ENCODE results near the gene POLR2A. TPM values are rescaled to one million over a fixed set of nuclear protein-coding genes. Genes with fewer than 3 reads are reported as not detected.

Gene POLR2A
- total RNA-seq, 1 donor from 2014 or later: 198 TPM

DNA sequence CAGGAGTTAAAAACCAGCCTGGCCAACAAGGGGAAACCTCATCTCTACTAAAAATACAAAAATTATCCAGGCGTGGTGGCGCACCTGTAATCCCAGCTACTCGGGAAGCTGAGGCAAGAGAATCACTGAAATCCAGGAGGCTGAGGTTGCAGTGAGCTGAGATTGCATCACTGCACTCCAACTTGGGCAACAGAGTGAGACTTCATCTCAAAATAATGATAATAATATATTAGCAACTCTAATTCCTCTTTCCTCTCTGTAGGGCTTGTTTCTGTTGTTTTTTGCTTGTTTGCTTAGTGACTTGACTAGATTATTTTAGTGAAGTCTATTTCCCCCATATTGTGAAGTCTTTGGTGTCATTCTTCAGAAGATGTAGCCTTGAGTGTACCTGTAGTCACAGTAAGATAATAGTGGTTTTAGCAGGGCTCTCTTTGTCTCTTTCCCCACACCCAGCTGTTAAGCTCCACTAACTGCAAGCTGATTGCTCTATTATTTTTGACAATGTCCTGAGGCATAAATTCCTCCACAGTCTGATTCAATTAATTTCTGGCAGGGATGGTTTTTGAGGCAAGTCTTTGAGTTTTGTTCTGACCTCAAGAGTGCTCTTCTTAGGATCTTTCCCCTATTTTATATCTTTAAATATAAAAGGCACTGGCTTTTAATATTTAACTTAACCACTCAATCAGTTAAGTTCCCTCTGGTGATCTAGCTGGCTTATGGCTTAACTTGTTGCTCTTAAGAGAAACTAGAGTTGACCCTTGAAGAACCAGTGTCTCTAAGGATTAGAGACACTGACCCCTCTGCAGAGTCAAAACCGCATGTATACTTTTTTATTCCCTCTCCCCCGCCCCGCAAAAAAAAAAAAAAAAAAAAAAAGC is 46.1 kb downstream of the POLR2A start:
- no peak for TF ChIP-seq CTCF (IDR thresholded peaks at IDR 0.05; ENCODE audit: unreplicated experiment)
- H3K9me3 Mint-ChIP-seq (ENCODE audit: unreplicated experiment): peaks cover 3% of the 10 kb centered on the region
- no peak for DNase-seq (ENCODE audit: low spot score)
- no peaks in the 10 kb centered on the region for H3K4me1 Mint-ChIP-seq (ENCODE audit: unreplicated experiment)
- H3K4me3 Mint-ChIP-seq (ENCODE audit: unreplicated experiment): no peak overlapping the region
- H3K27me3 Mint-ChIP-seq (ENCODE audit: unreplicated experiment): no peaks in the 10 kb centered on the region
- H3K36me3 Mint-ChIP-seq (ENCODE audit: low read depth, unreplicated experiment): peaks cover 4% of the 10 kb centered on the region
- no peak overlapping the region for H3K27ac Mint-ChIP-seq (ENCODE audit: unreplicated experiment)

- peaks cover 2% of the 10 kb centered on the region for H3K27me3 Mint-ChIP-seq (ENCODE audit: unreplicated experiment)
- H3K4me1 Mint-ChIP-seq (ENCODE audit: unreplicated experiment): no peaks in the 10 kb centered on the region
- H3K9me3 Mint-ChIP-seq (ENCODE audit: unreplicated experiment): no peaks in the 10 kb centered on the region
- no peaks in the 10 kb centered on the region for H3K36me3 Mint-ChIP-seq (ENCODE audit: low read depth, unreplicated experiment)
- no peak overlapping the region for H3K4me3 Mint-ChIP-seq (ENCODE audit: unreplicated experiment)
- H3K27ac Mint-ChIP-seq (ENCODE audit: unreplicated experiment): no peak overlapping the region
- no peak for TF ChIP-seq CTCF (IDR thresholded peaks at IDR 0.05; ENCODE audit: unreplicated experiment)
- DNase-seq (ENCODE audit: low spot score): no peak
Observed at GRCh38 chr17:7538050-7538449, 53.9 kb downstream of the POLR2A start.

- H3K9me3 Mint-ChIP-seq (ENCODE audit: unreplicated experiment): no peaks in the 10 kb centered on the region
- H3K4me3 Mint-ChIP-seq (ENCODE audit: unreplicated experiment): no peak overlapping the region
- TF ChIP-seq CTCF (IDR thresholded peaks at IDR 0.05; ENCODE audit: unreplicated experiment): no peak
- DNase-seq (ENCODE audit: low spot score): no peak
- no peak overlapping the region for H3K27ac Mint-ChIP-seq (ENCODE audit: unreplicated experiment)
- peaks cover 2% of the 10 kb centered on the region for H3K27me3 Mint-ChIP-seq (ENCODE audit: unreplicated experiment)
- H3K36me3 Mint-ChIP-seq (ENCODE audit: low read depth, unreplicated experiment): no peaks in the 10 kb centered on the region
- H3K4me1 Mint-ChIP-seq (ENCODE audit: unreplicated experiment): no peaks in the 10 kb centered on the region
Observed at GRCh38 chr17:7538891-7539545, 54.9 kb downstream of the POLR2A start.

DNA sequence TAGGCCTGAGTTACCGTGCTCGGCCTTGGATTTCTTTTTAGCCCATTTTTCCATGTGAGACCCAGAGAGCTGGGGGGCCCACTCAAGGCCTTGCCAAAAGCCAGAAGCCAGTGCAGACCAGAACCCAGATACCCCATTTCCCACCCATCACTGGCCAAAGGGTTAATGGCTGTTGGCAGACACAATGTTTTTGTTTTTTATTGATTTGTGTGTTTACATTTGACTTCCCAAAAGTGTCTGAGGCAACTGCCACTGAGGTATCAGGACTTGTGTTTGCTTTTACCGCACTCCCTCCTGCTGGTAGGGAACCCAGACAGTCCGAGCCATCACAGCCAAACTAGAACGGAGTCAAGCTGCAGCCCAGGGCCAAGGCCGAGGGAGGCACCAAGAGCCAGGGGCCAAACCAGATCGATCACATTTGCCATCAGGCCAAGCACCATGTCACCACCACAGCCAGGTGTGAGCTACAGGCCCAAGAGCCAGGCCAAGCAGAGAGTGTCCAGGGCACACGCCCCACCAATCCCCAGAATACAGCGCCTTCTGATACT is 57.0 kb downstream of the POLR2A start:
- Mint-ChIP-seq H3K27ac (ENCODE audit: unreplicated experiment) (no peak overlapping the region), H3K36me3 (ENCODE audit: low read depth, unreplicated experiment) (no peaks in the 10 kb centered on the region), H3K9me3 (ENCODE audit: unreplicated experiment) (no peaks in the 10 kb centered on the region), H3K4me3 (ENCODE audit: unreplicated experiment) (no peak overlapping the region), H3K4me1 (ENCODE audit: unreplicated experiment) (no peaks in the 10 kb centered on the region), H3K27me3 (ENCODE audit: unreplicated experiment) (peaks cover 2% of the 10 kb centered on the region)
- DNase-seq (ENCODE audit: low spot score): no peak
- no peak for TF ChIP-seq CTCF (IDR thresholded peaks at IDR 0.05; ENCODE audit: unreplicated experiment)

DNA sequence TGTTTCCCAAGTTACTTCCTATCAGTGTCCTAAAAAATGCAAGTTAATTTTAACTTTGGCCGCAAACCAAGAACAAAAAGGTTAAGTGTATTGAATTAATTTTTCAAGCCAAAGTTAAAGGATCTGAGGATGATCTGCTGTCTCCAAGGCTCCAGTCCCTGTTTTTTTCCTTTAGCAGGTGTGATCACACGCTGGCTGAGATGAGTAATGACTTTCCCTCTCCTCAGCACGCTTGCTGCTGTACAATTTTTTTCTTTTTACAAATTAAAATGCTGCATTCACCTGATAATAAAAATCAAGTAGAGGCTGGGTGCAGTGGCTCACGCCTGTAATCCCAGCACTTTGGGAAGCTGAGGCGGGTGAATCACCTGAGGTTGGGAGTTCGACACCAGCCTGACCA is 60.7 kb downstream of the POLR2A start:
- no peak for TF ChIP-seq CTCF (IDR thresholded peaks at IDR 0.05; ENCODE audit: unreplicated experiment)
- Mint-ChIP-seq H3K27ac (ENCODE audit: unreplicated experiment) (no peak overlapping the region), H3K4me3 (ENCODE audit: unreplicated experiment) (no peak overlapping the region), H3K27me3 (ENCODE audit: unreplicated experiment) (peaks cover 4% of the 10 kb centered on the region), H3K9me3 (ENCODE audit: unreplicated experiment) (no peaks in the 10 kb centered on the region), H3K36me3 (ENCODE audit: low read depth, unreplicated experiment) (no peaks in the 10 kb centered on the region), H3K4me1 (ENCODE audit: unreplicated experiment) (peaks cover 8% of the 10 kb centered on the region)
- DNase-seq (ENCODE audit: low spot score): no peak

Data from endothelial cell (in vitro differentiated cells).